Suprapubic skin (tissue), 4 donors: ENCODE measurements around the gene MAG.

ENCODE experiments used
- EP300 ChIP-seq: sonication (generic); formaldehyde crosslinking; IDR thresholded peaks from one replicate; pipeline ENCODE4 v1.6.1; 2017; ENCODE audit warnings: antibody characterized with exemption
- POLR2A ChIP-seq, 2 donors: fragments of 450-650 bp; IDR thresholded peaks; one replicate each; pipeline ENCODE4 v1.6.1; 2017; ENCODE audit warnings: antibody characterized with exemption in 2 of 2, mild to moderate bottlenecking in 2 of 2, moderate library complexity in 2 of 2
- POLR2AphosphoS5 ChIP-seq, 3 donors: sonication (generic); formaldehyde crosslinking; IDR thresholded peaks; one replicate each; pipeline ENCODE4 v1.6.1; 2017; ENCODE audit warnings: antibody characterized with exemption in 3 of 3
- TF ChIP-seq, protein P1 (sequence below), 2 donors: fragments of 200-600 bp in 1 of 2; fragments of 450-650 bp in 1 of 2; sonication (generic) in 1 of 2; IDR thresholded peaks; one replicate each; pipeline ENCODE4 v1.5.1; 2016 to 2019; ENCODE audit warnings: antibody characterized with exemption in 2 of 2, mild to moderate bottlenecking in 1 of 2, moderate library complexity in 1 of 2

DNA sequence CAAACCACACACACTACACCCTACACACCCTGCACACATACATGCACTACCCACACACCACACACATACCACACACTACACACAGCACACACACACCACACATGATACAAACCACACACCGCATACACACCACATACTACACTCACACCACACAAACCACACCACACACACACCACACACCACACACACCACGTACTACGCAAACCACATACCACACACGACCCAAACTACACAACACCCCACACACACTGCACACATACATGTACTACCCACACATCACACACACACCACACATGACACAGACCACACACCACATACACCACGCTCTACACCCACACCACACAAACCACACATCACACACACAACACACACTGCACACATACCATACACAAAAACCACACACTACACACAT, 6.6 kb downstream of the MAG start:
- TF ChIP-seq POLR2AphosphoS5 (IDR thresholded peaks at IDR 0.05) (no peak), POLR2A (IDR thresholded peaks at IDR 0.05) (no peak), EP300 (no peak)
- TF ChIP-seq, protein P1, sequence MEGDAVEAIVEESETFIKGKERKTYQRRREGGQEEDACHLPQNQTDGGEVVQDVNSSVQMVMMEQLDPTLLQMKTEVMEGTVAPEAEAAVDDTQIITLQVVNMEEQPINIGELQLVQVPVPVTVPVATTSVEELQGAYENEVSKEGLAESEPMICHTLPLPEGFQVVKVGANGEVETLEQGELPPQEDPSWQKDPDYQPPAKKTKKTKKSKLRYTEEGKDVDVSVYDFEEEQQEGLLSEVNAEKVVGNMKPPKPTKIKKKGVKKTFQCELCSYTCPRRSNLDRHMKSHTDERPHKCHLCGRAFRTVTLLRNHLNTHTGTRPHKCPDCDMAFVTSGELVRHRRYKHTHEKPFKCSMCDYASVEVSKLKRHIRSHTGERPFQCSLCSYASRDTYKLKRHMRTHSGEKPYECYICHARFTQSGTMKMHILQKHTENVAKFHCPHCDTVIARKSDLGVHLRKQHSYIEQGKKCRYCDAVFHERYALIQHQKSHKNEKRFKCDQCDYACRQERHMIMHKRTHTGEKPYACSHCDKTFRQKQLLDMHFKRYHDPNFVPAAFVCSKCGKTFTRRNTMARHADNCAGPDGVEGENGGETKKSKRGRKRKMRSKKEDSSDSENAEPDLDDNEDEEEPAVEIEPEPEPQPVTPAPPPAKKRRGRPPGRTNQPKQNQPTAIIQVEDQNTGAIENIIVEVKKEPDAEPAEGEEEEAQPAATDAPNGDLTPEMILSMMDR (IDR thresholded peaks at IDR 0.05), result no peak
